ENCODE measurements around the gene SIRPA. TPM values are rescaled to one million over a fixed set of nuclear protein-coding genes. Genes with fewer than 3 reads are reported as not detected.

SIRPA gene
- total and polyA plus RNA-seq, 2 of the 4 experiments (the other 2 are of a cell fraction), result 9.9 to 40.2 TPM

DNA sequence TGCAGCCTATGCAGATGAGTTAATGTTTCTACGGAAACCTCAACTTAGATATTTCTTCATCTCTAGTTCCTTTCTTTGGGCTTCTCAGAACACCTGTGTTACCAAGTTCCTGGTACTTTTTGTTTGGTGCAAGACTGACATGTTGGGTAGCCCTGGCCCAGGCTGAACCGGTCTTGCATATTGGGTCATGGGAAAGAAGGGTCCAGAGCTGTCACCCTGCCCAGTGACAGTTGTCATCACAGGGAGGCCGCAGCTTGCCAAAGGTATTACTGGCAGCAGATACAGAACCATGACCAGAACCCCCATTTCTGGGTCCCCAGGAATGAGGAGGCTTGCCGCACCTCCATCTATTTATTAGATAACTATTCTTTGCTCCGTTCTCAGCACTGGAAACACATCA is 58.4 kb downstream of the SIRPA start:
- DNase-seq, result no peak
- H3K79me1 ChIP-seq (ENCODE audit: low read depth in 1 of 2, low read length in 2 of 2), result no peaks in the 10 kb centered on the region
- dilution Hi-C loops (cut with HindIII; ENCODE audit: low sequenced_read_pairs, unreplicated experiment), result no loop called here
- H2BK15ac ChIP-seq (ENCODE audit: low read depth, low read length), result no peak overlapping the region
- H2AK5ac ChIP-seq (ENCODE audit: low read depth, low read length), result no peak overlapping the region
- H3K36me3 ChIP-seq (ENCODE audit: control insufficient read depth, insufficient read depth, low read length), result no peaks in the 10 kb centered on the region
- H3K23ac ChIP-seq (ENCODE audit: low read depth, low read length), result no peak overlapping the region
- no peaks in the 10 kb centered on the region for H3K4me1 ChIP-seq (ENCODE audit: control insufficient read depth, insufficient read depth, low read length)
- peaks cover 49% of the 10 kb centered on the region for H3K27me3 ChIP-seq (ENCODE audit: control insufficient read depth, insufficient read depth, low read length)
- no peak overlapping the region for H2BK20ac ChIP-seq (ENCODE audit: low read depth, low read length)
- H3K9me3 ChIP-seq (ENCODE audit: control insufficient read depth, insufficient read depth, low read length), result no peaks in the 10 kb centered on the region
- CTCF ChIA-PET, result no interaction called here
- WGBS, 2 experiments (ENCODE audit: extremely low coverage in 2 of 2, insufficient read length in 1 of 2), result 83% methylated on average over 1 of the region's 5 CpGs; no CpG with 5 or more reads in 1 of the 2 experiments
- H3K4me2 ChIP-seq (ENCODE audit: low read depth, low read length), result no peak overlapping the region
- H4K91ac ChIP-seq (ENCODE audit: insufficient read depth, low read depth, low read length), result no peak overlapping the region
- POLR2A ChIA-PET (ENCODE audit: unreplicated experiment), result no interaction called here
- no peak overlapping the region for H3K27ac ChIP-seq (ENCODE audit: insufficient read depth, low read length)
- no peak overlapping the region for H2BK5ac ChIP-seq (ENCODE audit: low read depth, low read length, poor library complexity, severe bottlenecking)
- H3K4ac ChIP-seq (ENCODE audit: low read depth, low read length), result no peak overlapping the region
- intact Hi-C loops (cut with micrococcal nuclease), result no loop called here
- H4K20me1 ChIP-seq (ENCODE audit: insufficient read depth, low read length), result no peaks in the 10 kb centered on the region
- H2AFZ ChIP-seq (replicated peaks; ENCODE audit: low read length, poor library complexity), result no peak overlapping the region
- H4K5ac ChIP-seq (ENCODE audit: low read depth, low read length), result no peak overlapping the region
- no peak overlapping the region for H3K14ac ChIP-seq (replicated peaks; ENCODE audit: low read depth, low read length)
- H3K56ac ChIP-seq (ENCODE audit: extremely low read depth, insufficient read depth, low read length), result no peak overlapping the region
- no peak overlapping the region for H4K8ac ChIP-seq (ENCODE audit: low read depth in 2 of 2, low read length in 2 of 2)
- no peak overlapping the region for H3K4me3 ChIP-seq (ENCODE audit: insufficient read depth, low read depth, low read length)
- TF ChIP-seq BHLHE40 (IDR thresholded peaks at IDR 0.05; ENCODE audit: low read depth, low read length) (no peak), NFE2L2 (IDR thresholded peaks at IDR 0.05; ENCODE audit: low read depth, low read length) (no peak), POLR2A (IDR thresholded peaks at IDR 0.05; ENCODE audit: low read depth, low read length) (no peak), RFX5 (IDR thresholded peaks at IDR 0.05; ENCODE audit: low read depth, low read length) (no peak), CHD1 (IDR thresholded peaks at IDR 0.05; ENCODE audit: low read depth, low read length) (no peak), CEBPB (IDR thresholded peaks at IDR 0.05; ENCODE audit: low read depth, low read length) (no peak), FOS (IDR thresholded peaks at IDR 0.05; ENCODE audit: low read depth, low read length) (no peak), MXI1 (IDR thresholded peaks at IDR 0.05; ENCODE audit: borderline replicate concordance, low read depth, low read length) (no peak), RCOR1 (IDR thresholded peaks at IDR 0.05; ENCODE audit: insufficient replicate concordance, low read length) (no peak)
- TF ChIP-seq, protein P1, sequence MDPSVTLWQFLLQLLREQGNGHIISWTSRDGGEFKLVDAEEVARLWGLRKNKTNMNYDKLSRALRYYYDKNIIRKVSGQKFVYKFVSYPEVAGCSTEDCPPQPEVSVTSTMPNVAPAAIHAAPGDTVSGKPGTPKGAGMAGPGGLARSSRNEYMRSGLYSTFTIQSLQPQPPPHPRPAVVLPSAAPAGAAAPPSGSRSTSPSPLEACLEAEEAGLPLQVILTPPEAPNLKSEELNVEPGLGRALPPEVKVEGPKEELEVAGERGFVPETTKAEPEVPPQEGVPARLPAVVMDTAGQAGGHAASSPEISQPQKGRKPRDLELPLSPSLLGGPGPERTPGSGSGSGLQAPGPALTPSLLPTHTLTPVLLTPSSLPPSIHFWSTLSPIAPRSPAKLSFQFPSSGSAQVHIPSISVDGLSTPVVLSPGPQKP (IDR thresholded peaks at IDR 0.05; ENCODE audit: borderline replicate concordance, low read depth, low read length), result no peak
- TF ChIP-seq, protein P2, sequence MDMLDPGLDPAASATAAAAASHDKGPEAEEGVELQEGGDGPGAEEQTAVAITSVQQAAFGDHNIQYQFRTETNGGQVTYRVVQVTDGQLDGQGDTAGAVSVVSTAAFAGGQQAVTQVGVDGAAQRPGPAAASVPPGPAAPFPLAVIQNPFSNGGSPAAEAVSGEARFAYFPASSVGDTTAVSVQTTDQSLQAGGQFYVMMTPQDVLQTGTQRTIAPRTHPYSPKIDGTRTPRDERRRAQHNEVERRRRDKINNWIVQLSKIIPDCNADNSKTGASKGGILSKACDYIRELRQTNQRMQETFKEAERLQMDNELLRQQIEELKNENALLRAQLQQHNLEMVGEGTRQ (IDR thresholded peaks at IDR 0.05; ENCODE audit: low read depth, low read length), result no peak
- no peak for ATAC-seq (ENCODE audit: low read depth)
- in situ Hi-C loops (cut with MboI; ENCODE audit: low sequenced_read_pairs), result no loop called here
- H3K9ac ChIP-seq (ENCODE audit: low read depth, low read length), result no peak overlapping the region
- H2BK120ac ChIP-seq (ENCODE audit: low read depth, low read length), result no peak overlapping the region
- no TSS peak for BruUV-seq (replicated peaks)
- H3K18ac ChIP-seq (ENCODE audit: low read depth, low read length), result no peak overlapping the region
- no peak overlapping the region for H2AK9ac ChIP-seq (replicated peaks; ENCODE audit: low read depth, low read length, poor library complexity)
- H3K9me1 ChIP-seq (ENCODE audit: insufficient read depth, low read length), result no peaks in the 10 kb centered on the region
